CD14-positive monocyte (primary cell): ENCODE measurements around the gene ULBP3. TPM values are rescaled to one million over a fixed set of nuclear protein-coding genes. Genes with fewer than 3 reads are reported as not detected.

Experiments
- DNase-seq, 3 donors: peaks; one replicate each; pipeline ENCODE4 v3.0.0-alpha.2; 2011 to 2022
- H2AFZ ChIP-seq: 2 replicates; pipeline ENCODE4 v1.6.0; 2012; ENCODE audit warnings: mild to moderate bottlenecking, low read depth, low read length, inconsistent platforms; ENCODE audit not compliant: insufficient read depth, poor library complexity, severe bottlenecking
- H3K27ac ChIP-seq, 2 donors: 1 replicate in 1 of 2; 2 replicates in 1 of 2; pipeline ENCODE4 v1.5.1; 2012 to 2013; ENCODE audit warnings: low read length in 2 of 2, control low read depth in 1 of 2, inconsistent platforms in 1 of 2, low read depth in 1 of 2, mild to moderate bottlenecking in 1 of 2
- H3K27me3 ChIP-seq, 2 donors: one replicate each; pipeline versions ENCODE4 v1.6.0 to v1.6.1; 2011 to 2013; ENCODE audit warnings: low read length in 2 of 2; ENCODE audit not compliant: control insufficient read depth in 2 of 2, insufficient read depth in 2 of 2
- H3K36me3 ChIP-seq, 2 donors: replicated peaks in 1 of 2; 1 replicate in 1 of 2; 2 replicates in 1 of 2; pipeline versions ENCODE4 v1.5.1 to v1.6.1; 2012 to 2013; ENCODE audit warnings: low read length in 2 of 2, control low read depth in 1 of 2, inconsistent platforms in 1 of 2, mild to moderate bottlenecking in 1 of 2; ENCODE audit not compliant: insufficient read depth in 2 of 2, control insufficient read depth in 1 of 2
- H3K4me1 ChIP-seq, 2 donors: 1 replicate in 1 of 2; 2 replicates in 1 of 2; pipeline versions ENCODE4 v1.5.1 to v1.6.1; 2012 to 2013; ENCODE audit warnings: low read length in 2 of 2, control low read depth in 1 of 2, inconsistent platforms in 1 of 2, mild to moderate bottlenecking in 1 of 2, moderate library complexity in 1 of 2; ENCODE audit not compliant: insufficient read depth in 2 of 2, control insufficient read depth in 1 of 2
- H3K4me2 ChIP-seq: replicated peaks from 2 replicates; pipeline ENCODE3; 2012; ENCODE audit warnings: low read length, moderate library complexity, mild to moderate bottlenecking; ENCODE audit not compliant: poor library complexity, severe bottlenecking; ENCODE audit errors: extremely low read depth
- H3K4me3 ChIP-seq, 3 experiments: fragments of 200-600 bp in 1 of 3; sonication (generic) in 1 of 3; replicated peaks in 1 of 3; 1 replicate in 2 of 3; 2 replicates in 1 of 3; pipeline ENCODE4 v1.5.1; 2011 to 2013; ENCODE audit warnings: low read length in 3 of 3, mild to moderate bottlenecking in 3 of 3, control low read depth in 2 of 3, low read depth in 2 of 3, inconsistent platforms in 1 of 3, moderate library complexity in 1 of 3
- H3K79me2 ChIP-seq: 2 replicates; pipeline ENCODE4 v1.6.0; 2012; ENCODE audit warnings: mild to moderate bottlenecking, control low read depth, inconsistent platforms, low read length, moderate library complexity; ENCODE audit not compliant: insufficient read depth
- H3K9ac ChIP-seq: 2 replicates; pipeline ENCODE4 v1.6.0; 2017; ENCODE audit warnings: low read length, mild to moderate bottlenecking; ENCODE audit not compliant: insufficient read depth, poor library complexity, severe bottlenecking
- H3K9me3 ChIP-seq, 2 donors: replicated peaks in 1 of 2; 1 replicate in 1 of 2; 2 replicates in 1 of 2; pipeline versions ENCODE4 v1.5.1 to v1.6.1; 2012 to 2013; ENCODE audit warnings: low read length in 2 of 2, control low read depth in 1 of 2; ENCODE audit not compliant: control insufficient read depth in 1 of 2, insufficient read depth in 1 of 2
- H4K20me1 ChIP-seq: 2 replicates; pipeline ENCODE4 v1.6.0; 2012; ENCODE audit warnings: mild to moderate bottlenecking, low read length, control low read depth, moderate library complexity; ENCODE audit not compliant: insufficient read depth
- H3K27ac Mint-ChIP-seq, 7 donors: one replicate each; pipeline ENCODE4 v1.8.0; 2020; ENCODE audit warnings: mild to moderate bottlenecking in 7 of 7, mixed read lengths in 7 of 7, moderate library complexity in 6 of 7, inconsistent platforms in 2 of 7
- H3K27me3 Mint-ChIP-seq, 3 donors: one replicate each; pipeline ENCODE4 v1.8.0; 2021 to 2022; ENCODE audit warnings: low read depth in 3 of 3, mild to moderate bottlenecking in 3 of 3, mixed read lengths in 3 of 3, moderate library complexity in 3 of 3, inconsistent platforms in 1 of 3
- H3K36me3 Mint-ChIP-seq, 2 donors: one replicate each; pipeline ENCODE4 v1.8.0; 2020; ENCODE audit warnings: mixed read lengths in 2 of 2, inconsistent platforms in 1 of 2, mild to moderate bottlenecking in 1 of 2
- H3K4me1 Mint-ChIP-seq: one replicate; pipeline ENCODE4 v1.8.0; 2020; ENCODE audit warnings: mild to moderate bottlenecking, mixed read lengths
- H3K4me3 Mint-ChIP-seq, 2 donors: one replicate each; pipeline ENCODE4 v1.8.0; 2020; ENCODE audit warnings: mild to moderate bottlenecking in 2 of 2, mixed read lengths in 2 of 2, moderate library complexity in 1 of 2
- H3K9me3 Mint-ChIP-seq, 7 donors: one replicate each; pipeline ENCODE4 v1.8.0; 2020 to 2022; ENCODE audit warnings: mixed read lengths in 7 of 7, mild to moderate bottlenecking in 6 of 7, moderate library complexity in 6 of 7, inconsistent platforms in 2 of 7
- WGBS: methylation state at CpG from one replicate; pipeline ENCODE4 v1.1.5; 2013; ENCODE audit warnings: missing lambda C conversion rate; ENCODE audit not compliant: insufficient coverage; 5-methylcytosine and 5-hydroxymethylcytosine counted together
- intact Hi-C, 2 donors: fragments of 100-400 bp; cut with micrococcal nuclease; formaldehyde crosslinking; loops; one replicate each; pipeline versions ENCODE4 v1.15.0 to v1.15.1; 2023
- polyA minus RNA-seq: library from RNA; depleted of rRNA, polyadenylated mRNA; stranded (reverse); fragments of >200 nt; gene quantifications from 2 replicates; pipeline ENCODE4 v1.2.3, GENCODE V29; 2012
- polyA plus RNA-seq, 3 donors: library from polyadenylated mRNA; depleted of rRNA in 1 of 3; unstranded in 2 of 3; stranded (reverse) in 1 of 3; fragments of 300-500 nt in 2 of 3; fragments of >200 nt in 1 of 3; fragmentation: Illumina TruSeq in 2 of 3; gene quantifications; 1 replicate in 2 of 3; 2 replicates in 1 of 3; pipeline ENCODE4 v1.2.3, GENCODE V29; 2012 to 2021
- total RNA-seq, 12 experiments: library from RNA in 1 of 12; stranded (reverse) in 1 of 12; fragments of 120-200 nt in 1 of 12; gene quantifications; one replicate each; pipeline ENCODE4 v1.2.4 and lab custom pipeline; 2013 to 2026; ENCODE audit warnings: mixed read lengths in 6 of 12, inconsistent platforms in 1 of 12
- TF ChIP-seq, protein P1 (sequence below): fragments of 200-600 bp; IDR thresholded peaks from one replicate; pipeline ENCODE4 v1.8.0; 2022; ENCODE audit warnings: antibody characterized with exemption, mild to moderate bottlenecking

Gene ULBP3
- total RNA-seq (2013): not detected
- polyA plus RNA-seq: under 1 TPM in 1 of 3 donors, not detected in 2; 0.08 TPM
- not detected in 2 replicates for polyA minus RNA-seq
- total RNA-seq (lab: John Stamatoyannopoulos, UW): 0.81 to 3.0 (median 1.8) reads per million in 11 experiments

DNA sequence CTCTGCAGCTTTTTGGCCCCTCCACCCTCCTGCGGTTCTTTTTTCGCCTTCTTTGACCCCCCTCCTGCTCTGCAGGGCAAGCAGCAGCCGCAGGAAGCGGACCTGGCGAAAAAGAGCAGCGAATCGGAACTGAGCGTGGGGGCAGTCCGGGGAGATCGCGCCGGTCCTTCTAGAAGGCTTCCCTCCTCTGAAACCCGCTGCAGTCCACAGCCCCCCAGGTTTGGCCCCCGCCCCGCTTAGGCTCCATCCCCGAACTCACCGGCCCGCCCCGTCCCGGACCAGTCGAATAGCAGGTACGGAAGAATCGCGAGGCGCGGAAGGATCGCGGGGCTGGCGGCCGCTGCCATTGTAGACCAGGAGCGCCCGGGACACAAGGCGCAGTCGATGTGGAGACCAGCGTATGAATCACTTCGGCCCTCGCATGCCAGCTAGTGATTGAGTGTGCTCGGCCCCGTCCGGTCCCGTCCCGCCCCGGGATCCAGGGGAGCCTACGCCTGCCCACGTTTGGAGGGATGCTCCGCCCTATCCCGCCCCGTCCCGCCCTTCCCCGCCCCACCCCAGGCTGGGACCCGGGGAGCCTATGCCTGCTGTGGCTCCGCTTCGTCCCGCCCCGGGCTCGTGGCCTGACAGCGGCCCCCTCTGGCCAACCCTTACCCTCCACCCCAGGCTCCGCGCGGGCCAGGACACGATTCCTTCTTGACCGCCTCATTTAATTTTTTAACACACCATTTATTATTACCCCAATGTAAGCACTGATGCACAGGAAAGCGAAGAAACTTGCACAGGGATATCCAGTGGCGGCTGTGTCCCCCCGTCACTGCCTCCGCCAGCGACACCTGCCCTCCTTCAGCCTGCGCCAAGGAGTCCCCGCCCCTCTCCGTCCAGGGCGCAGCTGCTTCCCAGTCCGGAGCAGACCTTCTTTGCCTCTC lies at the start of gene ULBP3:
ULBP3 (minus strand) TSS at position 402 of the 929 bp plus-strand sequence; CDS start at position 347, 55 bp downstream.
- peak within 1 kb of the TSS; percentile 65 for H3K9ac ChIP-seq
- WGBS: under 1% methylated on average over 54 of the region's 72 CpGs
- Mint-ChIP-seq H3K9me3 (peaks cover 0 to 4% (median 2%) of the 10 kb centered on the region in 7 donors), H3K36me3 (peaks cover 0 to 2% of the 10 kb centered on the region in 2 donors), H3K27me3 (peaks cover 25 to 46% (median 36%) of the 10 kb centered on the region in 3 donors), H3K27ac (peak within 1 kb of the TSS in 1 of 7 donors; percentile 6), H3K4me3 (peak within 1 kb of the TSS; percentile 81 to 90), H3K4me1 (peaks cover 23% of the 10 kb centered on the region)
- TF ChIP-seq, protein P1, sequence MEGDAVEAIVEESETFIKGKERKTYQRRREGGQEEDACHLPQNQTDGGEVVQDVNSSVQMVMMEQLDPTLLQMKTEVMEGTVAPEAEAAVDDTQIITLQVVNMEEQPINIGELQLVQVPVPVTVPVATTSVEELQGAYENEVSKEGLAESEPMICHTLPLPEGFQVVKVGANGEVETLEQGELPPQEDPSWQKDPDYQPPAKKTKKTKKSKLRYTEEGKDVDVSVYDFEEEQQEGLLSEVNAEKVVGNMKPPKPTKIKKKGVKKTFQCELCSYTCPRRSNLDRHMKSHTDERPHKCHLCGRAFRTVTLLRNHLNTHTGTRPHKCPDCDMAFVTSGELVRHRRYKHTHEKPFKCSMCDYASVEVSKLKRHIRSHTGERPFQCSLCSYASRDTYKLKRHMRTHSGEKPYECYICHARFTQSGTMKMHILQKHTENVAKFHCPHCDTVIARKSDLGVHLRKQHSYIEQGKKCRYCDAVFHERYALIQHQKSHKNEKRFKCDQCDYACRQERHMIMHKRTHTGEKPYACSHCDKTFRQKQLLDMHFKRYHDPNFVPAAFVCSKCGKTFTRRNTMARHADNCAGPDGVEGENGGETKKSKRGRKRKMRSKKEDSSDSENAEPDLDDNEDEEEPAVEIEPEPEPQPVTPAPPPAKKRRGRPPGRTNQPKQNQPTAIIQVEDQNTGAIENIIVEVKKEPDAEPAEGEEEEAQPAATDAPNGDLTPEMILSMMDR: peak; percentile 38
- peak within 1 kb of the TSS; percentile 88 for H3K4me2 ChIP-seq
- peak within 1 kb of the TSS; percentile 37 to 82 (median 58) for H3K4me3 ChIP-seq
- H3K79me2 ChIP-seq: no peaks in the 10 kb centered on the region
- no peak within 1 kb of the TSS for H3K27ac ChIP-seq
- no peaks in the 10 kb centered on the region for H3K36me3 ChIP-seq
- H3K27me3 ChIP-seq: peaks cover 0 to 27% of the 10 kb centered on the region in 2 donors
- DNase-seq: peak; percentile 55 to 74 (median 59)
- no peaks in the 10 kb centered on the region for H3K9me3 ChIP-seq
- H4K20me1 ChIP-seq: no peaks in the 10 kb centered on the region
- peaks cover 16 to 21% of the 10 kb centered on the region in 2 donors for H3K4me1 ChIP-seq
- intact Hi-C loops: no loop called here
- H2AFZ ChIP-seq: peak within 1 kb of the TSS; percentile 84

DNA sequence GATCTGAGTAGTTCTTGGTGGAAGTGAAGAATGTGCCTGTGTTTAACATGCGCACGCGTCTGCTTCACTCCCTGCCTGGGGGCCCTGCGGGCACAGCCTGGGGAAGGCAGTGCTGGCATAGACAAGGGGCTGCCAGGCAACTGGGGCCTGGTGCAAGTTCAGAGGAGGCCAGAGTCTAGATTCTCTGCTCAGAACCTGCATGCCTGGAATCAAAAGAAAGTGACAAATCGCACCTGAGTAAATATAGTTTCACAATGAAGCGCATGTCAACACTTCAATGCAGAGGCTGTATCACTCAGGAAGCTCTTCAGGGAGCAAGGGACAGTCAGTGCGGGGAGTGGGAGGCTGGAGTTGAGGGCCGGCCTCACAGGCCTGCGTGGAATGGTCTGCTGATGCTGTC lies 49.7 kb upstream of the ULBP3 start:
- no peaks in the 10 kb centered on the region for H3K36me3 ChIP-seq
- WGBS: 85% methylated on average over 9 of the region's 9 CpGs
- peaks cover 0 to 3% of the 10 kb centered on the region in 2 donors for H3K4me1 ChIP-seq
- H3K27me3 Mint-ChIP-seq: peaks cover 11 to 14% (median 13%) of the 10 kb centered on the region in 3 donors
- H2AFZ ChIP-seq: no peak overlapping the region
- no peaks in the 10 kb centered on the region for H4K20me1 ChIP-seq
- no peaks in the 10 kb centered on the region for H3K27me3 ChIP-seq
- peaks cover 11% of the 10 kb centered on the region for H3K4me1 Mint-ChIP-seq
- no peak overlapping the region for H3K4me3 Mint-ChIP-seq
- H3K9me3 ChIP-seq: no peaks in the 10 kb centered on the region
- no peaks in the 10 kb centered on the region for H3K36me3 Mint-ChIP-seq
- H3K9ac ChIP-seq: no peak overlapping the region
- H3K9me3 Mint-ChIP-seq: peaks cover 0 to 11% (median 4%) of the 10 kb centered on the region in 7 donors
- TF ChIP-seq, protein P1: no peak
- no peak overlapping the region for H3K4me3 ChIP-seq
- no peak overlapping the region for H3K27ac Mint-ChIP-seq
- intact Hi-C loops: no loop called here
- no peak for DNase-seq
- no peak overlapping the region for H3K27ac ChIP-seq
- H3K4me2 ChIP-seq: no peak overlapping the region
- no peaks in the 10 kb centered on the region for H3K79me2 ChIP-seq
